K562 (cell line): ENCODE data around the gene PRKCB. TPM values are rescaled to one million over a fixed set of nuclear protein-coding genes. Genes with fewer than 3 reads are reported as not detected.

Experiments used
- ATAC-seq: fragments of 200-7000 bp; cut with Tn5 transposase; 3 replicates; pipeline ENCODE4 v1.9.1; 2020; ENCODE audit warnings: moderate library complexity
- BruUV-seq: library from RNA; stranded (reverse); fragments of 400-500 nt; replicated peaks from 2 replicates; lab custom pipeline; 2021; lab: Mats Ljungman, UMichigan
- CTCF ChIA-PET: fragments of 300-600 bp; formaldehyde crosslinking; extraction: SDS; loops from one replicate; lab custom pipeline; 2021; ENCODE audit warnings: low intra/inter-chr PET ratio; lab: Yijun Ruan, JAX
- POLR2A ChIA-PET: fragments of 300-600, 350-650 bp; sonication (Branson Sonifier 250); formaldehyde crosslinking; extraction: SDS; loops from one replicate; lab custom pipeline; 2021; ENCODE audit warnings: antibody characterized with exemption, inconsistent platforms; lab: Yijun Ruan, JAX
- DNase-seq, 4 experiments: peaks; one replicate each; pipeline versions ENCODE4 v3.0.0 to v3.0.0-alpha.2; 2011 to 2018; ENCODE audit warnings: low spot score in 3 of 4, mixed read lengths in 3 of 4; ENCODE audit errors: extremely low read depth in 1 of 4
- FAIRE-seq: peaks from 2 replicates; lab custom pipeline; 2011; peaks lifted over from hg19 to GRCh38; lab: Jason Lieb, UNC
- H2AFZ ChIP-seq: 2 replicates; pipeline ENCODE4 v1.6.0; 2011; ENCODE audit warnings: low read depth, low read length, control low read depth, inconsistent platforms
- H3K27ac ChIP-seq: fragments of 200-600 bp; 3 replicates; pipeline ENCODE4 v1.8.0; 2011; ENCODE audit warnings: low read depth, mild to moderate bottlenecking, control low read depth, inconsistent platforms, low read length, moderate library complexity, mixed read lengths; ENCODE audit errors: extremely low read depth
- H3K27me3 ChIP-seq, 2 experiments: fragments of 300-600 bp in 1 of 2; 2 replicates in 1 of 2; 3 replicates in 1 of 2; pipeline versions ENCODE4 v1.6.0 to v1.8.0; 2011; ENCODE audit warnings: inconsistent platforms in 2 of 2, low read length in 2 of 2, mild to moderate bottlenecking in 1 of 2, mixed read lengths in 1 of 2, moderate library complexity in 1 of 2; ENCODE audit not compliant: control insufficient read depth in 2 of 2, insufficient read depth in 2 of 2
- H3K36me3 ChIP-seq: fragments of 300-600 bp; 3 replicates; pipeline ENCODE4 v1.8.0; 2011; ENCODE audit warnings: mild to moderate bottlenecking, low read length, inconsistent platforms; ENCODE audit not compliant: control insufficient read depth, insufficient read depth
- H3K4me1 ChIP-seq, 2 experiments: fragments of 200-600 bp in 1 of 2; replicated peaks in 1 of 2; 2 replicates in 1 of 2; 3 replicates in 1 of 2; pipeline versions ENCODE4 v1.5.1 to v1.8.0; 2011; ENCODE audit warnings: inconsistent platforms in 2 of 2, low read length in 2 of 2, mild to moderate bottlenecking in 1 of 2, mixed read lengths in 1 of 2, moderate library complexity in 1 of 2; ENCODE audit not compliant: control insufficient read depth in 2 of 2, insufficient read depth in 2 of 2
- H3K4me2 ChIP-seq: 2 replicates; pipeline ENCODE4 v1.6.1; 2011; ENCODE audit warnings: low read length, control low read depth, inconsistent platforms, mixed read lengths; ENCODE audit not compliant: insufficient read depth
- H3K4me3 ChIP-seq: fragments of 200-600 bp; sonication (generic), shearing (Covaris generic); 2 replicates; pipeline ENCODE4 v1.5.1; 2016; ENCODE audit warnings: control low read depth, inconsistent platforms
- H3K79me2 ChIP-seq: fragments of 200-600 bp; 3 replicates; pipeline ENCODE4 v1.8.0; 2011; ENCODE audit warnings: low read length, inconsistent platforms; ENCODE audit not compliant: control insufficient read depth, insufficient read depth
- H3K9ac ChIP-seq, 2 experiments: 2 replicates each; pipeline versions ENCODE4 v1.6.0 to v1.6.1; 2011; ENCODE audit warnings: low read depth in 2 of 2, low read length in 2 of 2, control low read depth in 1 of 2, inconsistent platforms in 1 of 2, mild to moderate bottlenecking in 1 of 2, mixed read lengths in 1 of 2; ENCODE audit not compliant: insufficient read depth in 1 of 2
- H3K9me1 ChIP-seq: one replicate; pipeline ENCODE4 v1.6.0; 2011; ENCODE audit warnings: inconsistent platforms, mild to moderate bottlenecking, low read length, moderate library complexity; ENCODE audit not compliant: control insufficient read depth, insufficient read depth
- H3K9me3 ChIP-seq: replicated peaks from 2 replicates; pipeline ENCODE4 v1.5.1; 2011; ENCODE audit warnings: low read depth, low read length, inconsistent platforms; ENCODE audit not compliant: control insufficient read depth, insufficient read depth
- H4K20me1 ChIP-seq: replicated peaks from 2 replicates; pipeline ENCODE4 v1.6.1; 2011; ENCODE audit warnings: low read length, inconsistent platforms, mixed read lengths; ENCODE audit not compliant: control insufficient read depth, insufficient read depth
- CBFA2T2 ChIP-seq: fragments of 450-650 bp; conservative IDR thresholded peaks from 2 replicates; pipeline ENCODE4 v1.6.1; 2017; ENCODE audit warnings: mild to moderate bottlenecking
- NFE2 ChIP-seq: IDR thresholded peaks from 2 replicates; pipeline ENCODE4 v1.6.1; 2014; ENCODE audit warnings: antibody characterized with exemption, low read depth
- NKRF ChIP-seq: fragments of 450-650 bp; IDR thresholded peaks from 2 replicates; pipeline ENCODE4 v1.6.1; 2016; ENCODE audit warnings: borderline replicate concordance
- SRSF9 ChIP-seq: fragments of 200-400 bp; formaldehyde crosslinking; IDR thresholded peaks from 2 replicates; pipeline ENCODE4 v1.6.1; 2017; ENCODE audit warnings: low read depth, low read length, borderline replicate concordance
- ZBTB33 ChIP-seq: sonication (generic); formaldehyde crosslinking; IDR thresholded peaks from 2 replicates; pipeline ENCODE4 v1.8.1; 2023; ENCODE audit warnings: mild to moderate bottlenecking, missing genetic modification reagents
- ZC3H4 ChIP-seq: sonication (generic); formaldehyde crosslinking; IDR thresholded peaks from 2 replicates; pipeline ENCODE4 v1.9.0; 2021; ENCODE audit warnings: missing genetic modification reagents, borderline replicate concordance
- ZNF23 ChIP-seq: fragments of 250-450 bp; sonication (Bioruptor Pico); IDR thresholded peaks from 2 replicates; pipeline ENCODE4 v1.4.0; 2020; ENCODE audit warnings: mild to moderate bottlenecking
- ZNF282 ChIP-seq: sonication (generic); formaldehyde crosslinking; IDR thresholded peaks from 2 replicates; pipeline ENCODE4 v1.8.1; 2023; ENCODE audit warnings: missing genetic modification reagents
- ZNF3 ChIP-seq: fragments of 250-450 bp; sonication (Bioruptor Pico); IDR thresholded peaks from 2 replicates; pipeline ENCODE4 v1.5.0; 2021; ENCODE audit warnings: mild to moderate bottlenecking, moderate library complexity
- ZNF583 ChIP-seq: fragments of 250-450 bp; sonication (Bioruptor Pico); IDR thresholded peaks from 2 replicates; pipeline ENCODE4 v1.4.0; 2020
- WGBS: fragments of 100-300 bp; shearing (Covaris generic); methylation state at CpG from one replicate; pipeline ENCODE4 v1.1.6; 2016; ENCODE audit warnings: low coverage, mixed read lengths; ENCODE audit not compliant: insufficient coverage; ENCODE audit errors: missing lambda C conversion rate; 5-methylcytosine and 5-hydroxymethylcytosine counted together
- in situ Hi-C: fragments of 300-500 bp; cut with MboI; formaldehyde crosslinking; loops from 4 replicates; pipeline ENCODE4 v1.15.0; 2018; ENCODE audit warnings: inconsistent platforms, mixed read lengths
- intact Hi-C: fragments of 100-400 bp; cut with micrococcal nuclease; formaldehyde crosslinking; loops from 2 replicates; pipeline ENCODE4 v1.14.2; 2022
- polyA plus RNA-seq, 8 experiments: library from polyadenylated mRNA; depleted of rRNA in 4 of 8; stranded (reverse) in 5 of 8; unstranded in 3 of 8; fragments of >200 nt; fragmentation: Nextera tagmentation in 2 of 8; fragmentation: Illumina TruSeq in 1 of 8; extraction: Ambion mirVana in 2 of 8; extraction: Trizol in 1 of 8; gene quantifications; 2 replicates each; pipeline versions ENCODE4 v1.2.1 to v1.2.3, GENCODE V29; 2011 to 2014; ENCODE audit warnings: inconsistent platforms in 1 of 8, missing spikeins in 1 of 8
- total RNA-seq, 7 experiments: library from RNA; depleted of rRNA in 6 of 7; stranded (reverse); fragments of >200 nt in 6 of 7; fragmentation: Illumina TruSeq in 2 of 7; extraction: Trizol in 2 of 7; gene quantifications; 2 replicates each; pipeline versions ENCODE4 v1.2.1 to v1.2.3, GENCODE V29; 2011 to 2021; ENCODE audit warnings: low replicate concordance in 1 of 7

Gene PRKCB
- total and polyA plus RNA-seq, 9 of the 15 experiments (the other 6 are each of a cell fraction or from before 2014, with no cell fraction given): 49.9 to 276 (median 148) TPM

GRCh38 chr16:24174504-24174903, 338.7 kb downstream of the PRKCB start:
- FAIRE-seq (no peak), DNase-seq (no peak), ATAC-seq (no peak)
- BruUV-seq: no TSS peak
- CTCF ChIA-PET: no interaction called here
- in situ Hi-C loops: no loop called here
- no peaks in the 10 kb centered on the region for H3K79me2 ChIP-seq
- no peaks in the 10 kb centered on the region for H3K9me3 ChIP-seq
- no peaks in the 10 kb centered on the region; a peak in 1 of 5 replicates for H3K4me1 ChIP-seq
- no peaks in the 10 kb centered on the region for H3K9me1 ChIP-seq
- no peak overlapping the region for H3K27ac ChIP-seq
- no peak overlapping the region for H3K9ac ChIP-seq
- H3K36me3 ChIP-seq: peaks cover 92% of the 10 kb centered on the region
- no peaks in the 10 kb centered on the region for H3K27me3 ChIP-seq
- TF ChIP-seq SRSF9 (no peak), ZBTB33 (no peak), ZNF3 (no peak), CBFA2T2 (no peak), ZC3H4 (no peak), ZNF282 (no peak), ZNF583 (CRISPR knock-in tag) (no peak), NKRF (no peak), ZNF23 (CRISPR knock-in tag) (no peak), NFE2 (no peak)
- TF ChIP-seq, all 486 proteins: peak for 0
- POLR2A ChIA-PET: no interaction called here
- WGBS: 96% methylated on average over 6 of the region's 7 CpGs
- H2AFZ ChIP-seq: no peak overlapping the region
- no peak overlapping the region for H3K4me2 ChIP-seq
- no peak overlapping the region for H3K4me3 ChIP-seq
- intact Hi-C loops: no loop called here
- no peaks in the 10 kb centered on the region for H4K20me1 ChIP-seq
